Thyroid gland (tissue), 4 donors: ENCODE measurements around the gene TGFA.
A peak's percentile ranks its signal among the peaks of the same experiment; 100 is the strongest.

Experiments used
- CTCF ChIP-seq, 6 experiments: fragments of 200-600 bp in 3 of 6; fragments of 450-650 bp in 3 of 6; sonication (generic) in 3 of 6; IDR thresholded peaks; one replicate each; pipeline ENCODE4 v1.5.1; 2016 to 2019; ENCODE audit warnings: antibody characterized with exemption in 6 of 6, mild to moderate bottlenecking in 2 of 6, inconsistent platforms in 1 of 6, moderate library complexity in 1 of 6
- POLR2A ChIP-seq, 2 donors: fragments of 450-650 bp; IDR thresholded peaks; one replicate each; pipeline ENCODE4 v1.6.1; 2017; ENCODE audit warnings: antibody characterized with exemption in 2 of 2, mild to moderate bottlenecking in 2 of 2, moderate library complexity in 1 of 2

- TF ChIP-seq POLR2A (IDR thresholded peaks at IDR 0.05) (no peak), CTCF (IDR thresholded peaks at IDR 0.05) (peak in 1 of 6 experiments; percentile 8)
Measured at GRCh38 chr2:70460333-70460732, 93.3 kb downstream of the TGFA start.
